Natural killer cell (primary cell): Measurements from ENCODE around the gene EIF3K. TPM values are rescaled to one million over a fixed set of nuclear protein-coding genes. Genes with fewer than 3 reads are reported as not detected.

Experiments used
- ATAC-seq, 3 donors: fragments of 150-1000 bp in 2 of 3; fragments of 200-7000 bp in 1 of 3; cut with Tn5 transposase; 1 replicate in 1 of 3; 2 replicates in 2 of 3; pipeline ENCODE4 v1.10.0; 2021; ENCODE audit warnings: mild to moderate bottlenecking in 2 of 3, moderate library complexity in 2 of 3
- DNase-seq, 2 donors: peaks; one replicate each; pipeline versions ENCODE4 v3.0.0 to v3.0.0-alpha.2; 2013 to 2021; ENCODE audit warnings: mixed read lengths in 1 of 2
- H3K27ac ChIP-seq: one replicate; pipeline ENCODE4 v1.5.1; 2013; ENCODE audit warnings: mild to moderate bottlenecking, low read length
- H3K27me3 ChIP-seq: one replicate; pipeline ENCODE4 v1.6.1; 2013; ENCODE audit warnings: low read length; ENCODE audit not compliant: control insufficient read depth, insufficient read depth
- H3K36me3 ChIP-seq: one replicate; pipeline ENCODE4 v1.6.1; 2013; ENCODE audit warnings: low read length; ENCODE audit not compliant: control insufficient read depth, insufficient read depth
- H3K4me1 ChIP-seq: one replicate; pipeline ENCODE4 v1.6.1; 2013; ENCODE audit warnings: low read length; ENCODE audit not compliant: control insufficient read depth, insufficient read depth
- H3K4me3 ChIP-seq: one replicate; pipeline ENCODE4 v1.5.1; 2013; ENCODE audit warnings: low read length
- H3K9me3 ChIP-seq: one replicate; pipeline ENCODE4 v1.6.1; 2013; ENCODE audit warnings: low read length; ENCODE audit not compliant: control insufficient read depth, insufficient read depth
- H3K27ac Mint-ChIP-seq, 2 donors: one replicate each; pipeline ENCODE4 v1.8.0; 2022; ENCODE audit warnings: mild to moderate bottlenecking in 2 of 2, mixed read lengths in 2 of 2, moderate library complexity in 1 of 2
- H3K27me3 Mint-ChIP-seq, 2 donors: one replicate each; pipeline ENCODE4 v1.8.0; 2022; ENCODE audit warnings: low read depth in 2 of 2, mixed read lengths in 2 of 2
- H3K36me3 Mint-ChIP-seq: one replicate; pipeline ENCODE4 v1.8.0; 2022; ENCODE audit warnings: mixed read lengths
- H3K4me1 Mint-ChIP-seq, 2 donors: one replicate each; pipeline ENCODE4 v1.8.0; 2022; ENCODE audit warnings: mixed read lengths in 2 of 2
- H3K4me3 Mint-ChIP-seq: one replicate; pipeline ENCODE4 v1.8.0; 2022; ENCODE audit warnings: mild to moderate bottlenecking, moderate library complexity, mixed read lengths
- H3K9me3 Mint-ChIP-seq, 2 donors: one replicate each; pipeline ENCODE4 v1.8.0; 2022; ENCODE audit warnings: mixed read lengths in 2 of 2
- WGBS: methylation state at CpG from one replicate; pipeline ENCODE4 v1.1.7; 2013; ENCODE audit warnings: missing lambda C conversion rate; ENCODE audit not compliant: insufficient coverage; 5-methylcytosine and 5-hydroxymethylcytosine counted together
- intact Hi-C: fragments of 100-400 bp; cut with micrococcal nuclease; formaldehyde crosslinking; loops from one replicate; pipeline ENCODE4 v1.14.2; 2022
- total RNA-seq, 4 donors: library from RNA; stranded (reverse); fragments of 120-200 nt in 1 of 4; gene quantifications; one replicate each; pipeline versions ENCODE4 v1.2.3 to v1.2.4, GENCODE V29; 2013 to 2022
- TF ChIP-seq, protein P1 (sequence below): fragments of 200-600 bp; IDR thresholded peaks from one replicate; pipeline ENCODE4 v1.8.0; 2022; ENCODE audit warnings: antibody characterized with exemption

Gene EIF3K
- total RNA-seq, 3 donors from 2014 or later (not counting 1 experiment from before 2014, with no cell fraction given), result 232 to 262 (median 238) TPM

- no peak overlapping the region for H3K4me3 ChIP-seq
- H3K27ac ChIP-seq, result no peak overlapping the region
- peaks cover 8% of the 10 kb centered on the region for H3K4me1 ChIP-seq
- DNase-seq (no peak), ATAC-seq (no peak)
- peaks cover 0 to 1% of the 10 kb centered on the region in 2 donors for H3K4me1 Mint-ChIP-seq
- H3K27ac Mint-ChIP-seq, result no peak overlapping the region
- intact Hi-C loops, result no loop called here
- H3K9me3 Mint-ChIP-seq, result no peaks in the 10 kb centered on the region
- no peaks in the 10 kb centered on the region for H3K9me3 ChIP-seq
- WGBS, result 97% methylated on average over 9 of the region's 9 CpGs
- H3K27me3 Mint-ChIP-seq, result no peaks in the 10 kb centered on the region
- TF ChIP-seq, protein P1, sequence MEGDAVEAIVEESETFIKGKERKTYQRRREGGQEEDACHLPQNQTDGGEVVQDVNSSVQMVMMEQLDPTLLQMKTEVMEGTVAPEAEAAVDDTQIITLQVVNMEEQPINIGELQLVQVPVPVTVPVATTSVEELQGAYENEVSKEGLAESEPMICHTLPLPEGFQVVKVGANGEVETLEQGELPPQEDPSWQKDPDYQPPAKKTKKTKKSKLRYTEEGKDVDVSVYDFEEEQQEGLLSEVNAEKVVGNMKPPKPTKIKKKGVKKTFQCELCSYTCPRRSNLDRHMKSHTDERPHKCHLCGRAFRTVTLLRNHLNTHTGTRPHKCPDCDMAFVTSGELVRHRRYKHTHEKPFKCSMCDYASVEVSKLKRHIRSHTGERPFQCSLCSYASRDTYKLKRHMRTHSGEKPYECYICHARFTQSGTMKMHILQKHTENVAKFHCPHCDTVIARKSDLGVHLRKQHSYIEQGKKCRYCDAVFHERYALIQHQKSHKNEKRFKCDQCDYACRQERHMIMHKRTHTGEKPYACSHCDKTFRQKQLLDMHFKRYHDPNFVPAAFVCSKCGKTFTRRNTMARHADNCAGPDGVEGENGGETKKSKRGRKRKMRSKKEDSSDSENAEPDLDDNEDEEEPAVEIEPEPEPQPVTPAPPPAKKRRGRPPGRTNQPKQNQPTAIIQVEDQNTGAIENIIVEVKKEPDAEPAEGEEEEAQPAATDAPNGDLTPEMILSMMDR, result no peak
- no peak overlapping the region for H3K4me3 Mint-ChIP-seq
- no peaks in the 10 kb centered on the region for H3K36me3 Mint-ChIP-seq
- H3K27me3 ChIP-seq, result no peaks in the 10 kb centered on the region
- no peaks in the 10 kb centered on the region for H3K36me3 ChIP-seq
Observed at GRCh38 chr19:38642176-38642575, 23.2 kb downstream of the EIF3K start.

DNA sequence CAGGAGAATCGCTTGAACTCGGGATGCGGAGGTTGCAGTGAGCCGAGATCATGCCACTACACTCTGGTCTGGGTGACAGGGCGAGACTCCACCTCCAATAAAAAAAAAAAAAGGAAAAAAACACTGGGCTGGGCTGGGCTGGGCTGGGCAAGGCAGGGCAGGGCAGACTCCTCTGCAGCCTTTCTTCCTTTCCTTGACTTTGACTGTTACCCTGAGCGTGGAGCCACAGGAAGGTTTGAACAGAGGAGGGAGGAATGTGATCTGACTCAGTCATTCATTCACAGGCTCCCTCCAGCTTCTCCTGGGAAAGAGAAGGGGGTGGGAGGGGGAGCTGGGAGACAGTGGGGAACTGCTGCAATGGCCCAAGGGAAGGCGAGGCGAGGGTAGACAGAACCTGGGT is 25.7 kb downstream of the EIF3K start:
- H3K27ac Mint-ChIP-seq, result no peak overlapping the region
- intact Hi-C loops, result loop anchor here (5.0 kb wide), 1 partner anchor 38 kb away; no protein-coding TSS in a partner anchor
- no peaks in the 10 kb centered on the region for H3K36me3 Mint-ChIP-seq
- Histone ChIP-seq H3K27ac (no peak overlapping the region), H3K4me1 (peaks cover 22% of the 10 kb centered on the region), H3K36me3 (no peaks in the 10 kb centered on the region), H3K27me3 (no peaks in the 10 kb centered on the region), H3K4me3 (no peak overlapping the region), H3K9me3 (no peaks in the 10 kb centered on the region)
- TF ChIP-seq, protein P1, result no peak
- H3K4me3 Mint-ChIP-seq, result no peak overlapping the region
- no peak for DNase-seq
- H3K27me3 Mint-ChIP-seq, result no peaks in the 10 kb centered on the region
- H3K4me1 Mint-ChIP-seq, result peaks cover 18 to 20% of the 10 kb centered on the region in 2 donors
- WGBS, result 95% methylated on average over 7 of the region's 8 CpGs
- no peaks in the 10 kb centered on the region for H3K9me3 Mint-ChIP-seq
- ATAC-seq, result no peak

- H3K27me3 ChIP-seq, result no peaks in the 10 kb centered on the region
- WGBS, result under 1% methylated on average over 77 of the region's 77 CpGs
- Mint-ChIP-seq H3K9me3 (no peaks in the 10 kb centered on the region), H3K27ac (peak within 1 kb of the TSS; percentile 85 to 92), H3K36me3 (no peaks in the 10 kb centered on the region), H3K4me3 (peak within 1 kb of the TSS; percentile 99), H3K27me3 (no peaks in the 10 kb centered on the region), H3K4me1 (peaks cover 45 to 47% of the 10 kb centered on the region in 2 donors)
- TF ChIP-seq, protein P1, result no peak
- peak within 1 kb of the TSS; percentile 67 for H3K27ac ChIP-seq
- ATAC-seq (peak; percentile 90 to 98 (median 91)), DNase-seq (peak; percentile 99 to 100)
- H3K36me3 ChIP-seq, result no peaks in the 10 kb centered on the region
- H3K4me1 ChIP-seq, result peaks cover 49% of the 10 kb centered on the region
- peak within 1 kb of the TSS; percentile 99 for H3K4me3 ChIP-seq
- no peaks in the 10 kb centered on the region for H3K9me3 ChIP-seq
- intact Hi-C loops, result loop anchor here (5.0 kb wide), 1 partner anchor 35 kb away; no protein-coding TSS in a partner anchor
Observed at GRCh38 chr19:38647368-38647965, 28.5 kb downstream of the EIF3K start, which contains the start of gene ACTN4. TSS of gene ACTN4 (plus strand) at chr19:38647649. CDS start at chr19:38647746, 97 bp downstream.
